ENCODE measurements around the gene BCO2. TPM values are rescaled to one million over a fixed set of nuclear protein-coding genes. Genes with fewer than 3 reads are reported as not detected.

Gene BCO2
- total RNA-seq, 1 donor from 2014 or later, result 11.0 TPM

DNA sequence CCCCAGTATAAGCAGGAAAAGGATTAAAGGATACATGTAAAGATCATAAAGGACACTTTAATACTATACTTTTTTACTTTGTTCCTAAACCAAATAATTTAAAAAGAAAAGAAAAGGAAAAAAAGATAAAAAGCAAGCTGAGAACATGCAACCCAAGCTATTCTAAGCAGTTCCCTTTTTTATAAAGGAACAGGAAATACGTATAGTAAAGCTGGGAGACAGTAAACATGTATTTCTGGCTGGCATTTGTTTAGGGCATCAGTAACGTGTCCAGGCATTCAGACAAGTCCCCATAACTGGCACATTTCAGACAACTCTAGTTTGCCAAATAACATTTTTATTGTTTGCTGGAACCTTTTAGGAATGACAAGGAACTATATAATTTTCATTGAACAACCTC is 24.9 kb downstream of the BCO2 start:
- H3K4me1 ChIP-seq, result peaks cover 6% of the 10 kb centered on the region
- intact Hi-C loops (cut with DNase I), result no loop called here
- no peak overlapping the region for H3K4me3 ChIP-seq
- no peaks in the 10 kb centered on the region for H3K9me3 ChIP-seq
- TF ChIP-seq, protein P1, sequence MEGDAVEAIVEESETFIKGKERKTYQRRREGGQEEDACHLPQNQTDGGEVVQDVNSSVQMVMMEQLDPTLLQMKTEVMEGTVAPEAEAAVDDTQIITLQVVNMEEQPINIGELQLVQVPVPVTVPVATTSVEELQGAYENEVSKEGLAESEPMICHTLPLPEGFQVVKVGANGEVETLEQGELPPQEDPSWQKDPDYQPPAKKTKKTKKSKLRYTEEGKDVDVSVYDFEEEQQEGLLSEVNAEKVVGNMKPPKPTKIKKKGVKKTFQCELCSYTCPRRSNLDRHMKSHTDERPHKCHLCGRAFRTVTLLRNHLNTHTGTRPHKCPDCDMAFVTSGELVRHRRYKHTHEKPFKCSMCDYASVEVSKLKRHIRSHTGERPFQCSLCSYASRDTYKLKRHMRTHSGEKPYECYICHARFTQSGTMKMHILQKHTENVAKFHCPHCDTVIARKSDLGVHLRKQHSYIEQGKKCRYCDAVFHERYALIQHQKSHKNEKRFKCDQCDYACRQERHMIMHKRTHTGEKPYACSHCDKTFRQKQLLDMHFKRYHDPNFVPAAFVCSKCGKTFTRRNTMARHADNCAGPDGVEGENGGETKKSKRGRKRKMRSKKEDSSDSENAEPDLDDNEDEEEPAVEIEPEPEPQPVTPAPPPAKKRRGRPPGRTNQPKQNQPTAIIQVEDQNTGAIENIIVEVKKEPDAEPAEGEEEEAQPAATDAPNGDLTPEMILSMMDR (IDR thresholded peaks at IDR 0.05), result no peak
- TF ChIP-seq POLR2AphosphoS5 (IDR thresholded peaks at IDR 0.05; ENCODE audit: insufficient read depth in 1 of 2, low read depth in 1 of 2) (no peak), POLR2A (IDR thresholded peaks at IDR 0.05) (no peak)
- no peaks in the 10 kb centered on the region for H3K27me3 ChIP-seq
- no peaks in the 10 kb centered on the region for H3K36me3 ChIP-seq
- H3K27ac ChIP-seq, result no peak overlapping the region
- DNase-seq (ENCODE audit: extremely low spot score in 2 of 2), result no peak

DNA sequence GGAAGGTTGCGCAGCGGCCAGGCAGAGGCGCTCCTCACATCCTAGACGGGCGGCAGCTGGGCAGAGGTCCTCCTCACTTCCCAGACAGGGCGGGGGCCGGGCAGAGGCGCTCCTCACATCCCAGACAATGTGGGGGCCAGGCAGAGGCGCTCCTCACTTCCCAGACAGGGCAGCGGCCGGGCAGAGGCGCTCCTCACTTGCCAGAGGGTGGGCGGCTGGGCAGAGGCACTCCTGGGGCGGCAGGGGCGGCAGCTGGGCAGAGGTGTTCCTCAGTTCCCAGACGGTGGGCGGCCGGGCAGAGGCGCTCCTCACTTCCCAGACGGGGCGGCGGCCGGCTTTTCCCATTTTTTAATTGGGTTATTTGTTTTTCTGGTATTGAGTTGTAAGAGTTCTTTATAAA is 30.8 kb downstream of the BCO2 start:
- H3K36me3 ChIP-seq, result no peaks in the 10 kb centered on the region
- no peaks in the 10 kb centered on the region for H3K4me1 ChIP-seq
- DNase-seq (ENCODE audit: extremely low spot score in 2 of 2), result no peak
- no peak overlapping the region for H3K4me3 ChIP-seq
- no peak for TF ChIP-seq POLR2AphosphoS5 (IDR thresholded peaks at IDR 0.05; ENCODE audit: insufficient read depth in 1 of 2, low read depth in 1 of 2)
- TF ChIP-seq, protein P1 (IDR thresholded peaks at IDR 0.05), result no peak
- TF ChIP-seq POLR2A (IDR thresholded peaks at IDR 0.05), result no peak
- H3K9me3 ChIP-seq, result no peaks in the 10 kb centered on the region
- intact Hi-C loops (cut with DNase I), result no loop called here
- no peak overlapping the region for H3K27ac ChIP-seq
- no peaks in the 10 kb centered on the region for H3K27me3 ChIP-seq

DNA sequence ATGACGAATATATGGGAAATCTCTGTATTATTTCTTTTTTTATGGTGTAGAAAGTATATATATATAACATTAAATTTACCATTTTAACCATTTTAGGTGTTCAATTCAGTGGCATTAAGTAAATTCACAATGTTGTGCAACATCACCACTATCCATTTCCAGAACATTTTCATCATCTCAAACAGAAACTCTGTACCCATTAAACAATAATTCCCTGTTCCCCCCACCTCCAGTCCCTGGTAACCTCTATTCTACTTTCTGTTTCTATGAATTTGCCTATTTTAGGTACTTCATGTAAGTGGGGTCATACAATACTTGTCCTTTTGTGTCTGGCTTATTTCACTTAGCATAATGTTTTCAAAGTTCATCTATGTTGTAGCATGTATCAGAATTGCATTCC is 35.6 kb downstream of the BCO2 start:
- Histone ChIP-seq H3K4me3 (no peak overlapping the region), H3K27ac (no peak overlapping the region), H3K4me1 (no peaks in the 10 kb centered on the region), H3K36me3 (no peaks in the 10 kb centered on the region), H3K9me3 (no peaks in the 10 kb centered on the region), H3K27me3 (no peaks in the 10 kb centered on the region)
- TF ChIP-seq, protein P1 (IDR thresholded peaks at IDR 0.05), result no peak
- TF ChIP-seq POLR2AphosphoS5 (IDR thresholded peaks at IDR 0.05; ENCODE audit: insufficient read depth in 1 of 2, low read depth in 1 of 2) (no peak), POLR2A (IDR thresholded peaks at IDR 0.05) (no peak)
- intact Hi-C loops (cut with DNase I), result no loop called here
- DNase-seq (ENCODE audit: extremely low spot score in 2 of 2), result no peak

DNA sequence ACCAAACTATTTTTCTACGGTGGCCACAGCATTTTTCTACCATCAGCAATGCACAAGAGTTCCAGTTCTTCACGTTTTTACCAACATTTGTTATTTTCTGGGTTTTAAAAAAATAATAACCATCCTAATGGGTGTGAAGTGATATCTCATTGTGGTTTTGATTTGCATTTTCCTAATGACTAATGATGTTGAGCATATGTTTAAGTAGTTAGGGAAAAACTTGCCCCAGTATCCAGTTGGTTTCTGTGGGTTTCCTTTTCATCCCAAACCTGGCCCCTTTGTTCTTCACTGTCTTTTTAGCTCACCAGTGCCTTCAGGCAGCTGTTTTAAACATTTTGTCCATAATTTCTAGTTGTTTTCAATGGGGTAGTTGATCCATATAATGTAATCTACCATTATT is 36.2 kb downstream of the BCO2 start:
- H3K4me1 ChIP-seq, result no peaks in the 10 kb centered on the region
- TF ChIP-seq, protein P1 (IDR thresholded peaks at IDR 0.05), result no peak
- no peak for TF ChIP-seq POLR2AphosphoS5 (IDR thresholded peaks at IDR 0.05; ENCODE audit: insufficient read depth in 1 of 2, low read depth in 1 of 2)
- no peak for TF ChIP-seq POLR2A (IDR thresholded peaks at IDR 0.05)
- no peak overlapping the region for H3K27ac ChIP-seq
- intact Hi-C loops (cut with DNase I), result no loop called here
- no peak overlapping the region for H3K4me3 ChIP-seq
- no peaks in the 10 kb centered on the region for H3K36me3 ChIP-seq
- DNase-seq (ENCODE audit: extremely low spot score in 2 of 2), result no peak
- no peaks in the 10 kb centered on the region for H3K27me3 ChIP-seq
- no peaks in the 10 kb centered on the region for H3K9me3 ChIP-seq

DNA sequence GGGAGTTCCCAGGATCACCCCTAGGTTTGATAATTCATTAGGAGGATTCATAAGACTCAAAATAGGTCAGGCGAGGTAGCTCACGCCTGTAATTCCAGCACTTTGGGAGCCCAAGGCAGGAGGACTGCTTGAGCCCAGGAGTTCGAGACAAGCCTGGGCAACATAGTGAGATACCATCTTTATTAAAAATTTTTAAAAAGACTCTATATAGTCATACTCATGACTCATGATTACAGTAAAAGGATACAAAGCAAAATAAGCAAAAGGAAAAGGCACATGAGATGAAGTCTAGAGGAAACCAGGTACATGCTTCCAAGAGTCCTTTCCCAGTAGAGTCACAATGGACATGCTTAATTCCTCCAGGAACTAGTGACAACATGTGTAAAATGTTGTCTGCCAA is 37.0 kb downstream of the BCO2 start:
- H3K9me3 ChIP-seq, result no peaks in the 10 kb centered on the region
- no peak overlapping the region for H3K27ac ChIP-seq
- no peaks in the 10 kb centered on the region for H3K4me1 ChIP-seq
- no peaks in the 10 kb centered on the region for H3K36me3 ChIP-seq
- no peak overlapping the region for H3K4me3 ChIP-seq
- no peak for DNase-seq (ENCODE audit: extremely low spot score in 2 of 2)
- intact Hi-C loops (cut with DNase I), result no loop called here
- TF ChIP-seq, protein P1 (IDR thresholded peaks at IDR 0.05), result no peak
- TF ChIP-seq POLR2A (IDR thresholded peaks at IDR 0.05), result no peak
- TF ChIP-seq POLR2AphosphoS5 (IDR thresholded peaks at IDR 0.05; ENCODE audit: insufficient read depth in 1 of 2, low read depth in 1 of 2), result no peak
- H3K27me3 ChIP-seq, result no peaks in the 10 kb centered on the region

Measured in vagina (tissue), 2 donors.